Activated naive CD8-positive, alpha-beta T cell treated with anti-CD3 and anti-CD28 coated beads for 36 hours (primary cell): ENCODE measurements around the gene TNKS2. TPM values are rescaled to one million over a fixed set of nuclear protein-coding genes. Genes with fewer than 3 reads are reported as not detected.

ENCODE experiments used
- DNase-seq: peaks from one replicate; pipeline ENCODE4 v3.0.0; 2021
- H3K27ac Mint-ChIP-seq: one replicate; pipeline ENCODE4 v1.8.0; 2022; ENCODE audit warnings: mild to moderate bottlenecking, moderate library complexity, mixed read lengths
- H3K27me3 Mint-ChIP-seq: one replicate; pipeline ENCODE4 v1.8.0; 2022; ENCODE audit warnings: mild to moderate bottlenecking, mixed read lengths
- H3K36me3 Mint-ChIP-seq: one replicate; pipeline ENCODE4 v1.8.0; 2021; ENCODE audit warnings: mild to moderate bottlenecking, mixed read lengths
- H3K4me1 Mint-ChIP-seq: one replicate; pipeline ENCODE4 v1.8.0; 2021; ENCODE audit warnings: mixed read lengths
- H3K4me3 Mint-ChIP-seq: one replicate; pipeline ENCODE4 v1.8.0; 2022; ENCODE audit warnings: mild to moderate bottlenecking, moderate library complexity, mixed read lengths
- H3K9me3 Mint-ChIP-seq: one replicate; pipeline ENCODE4 v1.8.0; 2022; ENCODE audit warnings: mixed read lengths
- total RNA-seq, 2 experiments: library from RNA; stranded (reverse); gene quantifications; one replicate each; pipeline ENCODE4 v1.2.3, GENCODE V29; 2021

Gene TNKS2
- total RNA-seq, 2 experiments from 2014 or later = 25.8 to 25.9 TPM

GRCh38 chr10:91901784-91902677, 103.8 kb downstream of the TNKS2 start:
- H3K9me3 Mint-ChIP-seq = no peaks in the 10 kb centered on the region
- no peak overlapping the region for H3K4me3 Mint-ChIP-seq
- peak; percentile 35 for DNase-seq
- peak overlapping the region; percentile 80 for H3K27ac Mint-ChIP-seq
- peaks cover 22% of the 10 kb centered on the region for H3K4me1 Mint-ChIP-seq
- peaks cover 10% of the 10 kb centered on the region for H3K36me3 Mint-ChIP-seq
- peaks cover 9% of the 10 kb centered on the region for H3K27me3 Mint-ChIP-seq

GRCh38 chr10:91907033-91907594, 108.9 kb downstream of the TNKS2 start:
- Mint-ChIP-seq H3K27me3 (no peaks in the 10 kb centered on the region), H3K9me3 (no peaks in the 10 kb centered on the region), H3K4me3 (peak overlapping the region; percentile 88), H3K4me1 (peaks cover 27% of the 10 kb centered on the region), H3K27ac (no peak overlapping the region), H3K36me3 (peaks cover 16% of the 10 kb centered on the region)
- DNase-seq = no peak

- Mint-ChIP-seq H3K4me3 (peak overlapping the region; percentile 88), H3K27ac (peak overlapping the region; percentile 88), H3K4me1 (peaks cover 23% of the 10 kb centered on the region), H3K36me3 (peaks cover 16% of the 10 kb centered on the region), H3K27me3 (peaks cover 2% of the 10 kb centered on the region), H3K9me3 (no peaks in the 10 kb centered on the region)
- no peak for DNase-seq
Observed at GRCh38 chr10:91907914-91908336, 109.7 kb downstream of the TNKS2 start.

- peaks cover 16% of the 10 kb centered on the region for H3K36me3 Mint-ChIP-seq
- no peaks in the 10 kb centered on the region for H3K9me3 Mint-ChIP-seq
- peak; percentile 80 for DNase-seq
- H3K27ac Mint-ChIP-seq = peak overlapping the region; percentile 90
- peaks cover 26% of the 10 kb centered on the region for H3K4me1 Mint-ChIP-seq
- H3K27me3 Mint-ChIP-seq = peaks cover 7% of the 10 kb centered on the region
- H3K4me3 Mint-ChIP-seq = peak overlapping the region; percentile 88
Observed at GRCh38 chr10:91908337-91909116, 110.3 kb downstream of the TNKS2 start.

GRCh38 chr10:91909117-91909677, 111.0 kb downstream of the TNKS2 start, which contains the start of gene FGFBP3:
FGFBP3 (minus strand) TSS chr10:91909486; CDS start chr10:91908969, 517 bp downstream.
- H3K36me3 Mint-ChIP-seq = peaks cover 16% of the 10 kb centered on the region
- peak within 1 kb of the TSS; percentile 90 for H3K27ac Mint-ChIP-seq
- no peaks in the 10 kb centered on the region for H3K9me3 Mint-ChIP-seq
- peak within 1 kb of the TSS; percentile 84 for H3K4me3 Mint-ChIP-seq
- peaks cover 14% of the 10 kb centered on the region for H3K27me3 Mint-ChIP-seq
- DNase-seq = peak; percentile 42
- H3K4me1 Mint-ChIP-seq = peaks cover 26% of the 10 kb centered on the region

GRCh38 chr10:91910467-91910866, 112.2 kb downstream of the TNKS2 start:
- Mint-ChIP-seq H3K27me3 (peaks cover 24% of the 10 kb centered on the region), H3K4me1 (peaks cover 26% of the 10 kb centered on the region)

More at GRCh38 chr10:91910467-91910866, 112.2 kb downstream of the TNKS2 start:
- Mint-ChIP-seq H3K27ac (no peak overlapping the region), H3K9me3 (no peaks in the 10 kb centered on the region), H3K4me3 (no peak overlapping the region), H3K36me3 (peaks cover 10% of the 10 kb centered on the region)
- no peak for DNase-seq

Other genes starting within 250 kb of the TNKS2 start
- under 1 TPM; 0.25 to 0.36 TPM for gene PPP1R3C, start 165.4 kb upstream of the TNKS2 start, total RNA-seq
- gene FGFBP3, start 111.1 kb downstream of the TNKS2 start, total RNA-seq = 1 to 10 TPM; 3.6 to 3.9 TPM
- 10 to 100 TPM; 53.9 to 58.6 TPM for gene BTAF1, start 125.3 kb downstream of the TNKS2 start, total RNA-seq